HL-60 (cell line): ENCODE measurements around the gene TYK2.

ENCODE experiments used
- CTCF ChIP-seq: IDR thresholded peaks from one replicate; pipeline ENCODE4 v1.5.1; 2011; ENCODE audit warnings: low read length, control low read depth, inconsistent platforms; ENCODE audit not compliant: insufficient read depth
- GABPA ChIP-seq: IDR thresholded peaks from 2 replicates; pipeline ENCODE4 v1.6.1; 2012; ENCODE audit warnings: low read depth
- POLR2AphosphoS5 ChIP-seq: IDR thresholded peaks from 2 replicates; pipeline ENCODE4 v1.6.1; 2012; ENCODE audit warnings: low read depth
- REST ChIP-seq: IDR thresholded peaks from 2 replicates; pipeline ENCODE4 v1.6.1; 2012; ENCODE audit warnings: low read depth; ENCODE audit not compliant: insufficient replicate concordance
- SPI1 ChIP-seq: IDR thresholded peaks from 2 replicates; pipeline ENCODE4 v1.6.1; 2012; ENCODE audit warnings: low read depth, mild to moderate bottlenecking, borderline replicate concordance

- TF ChIP-seq CTCF: no peak
- no peak for TF ChIP-seq GABPA
- TF ChIP-seq REST: no peak
- TF ChIP-seq POLR2AphosphoS5: no peak
- TF ChIP-seq SPI1: no peak
Observed at GRCh38 chr19:10328558-10329429, 51.6 kb downstream of the TYK2 start.
